Keratinocyte (primary cell): ENCODE measurements around the gene CORO2B. TPM values are rescaled to one million over a fixed set of nuclear protein-coding genes. Genes with fewer than 3 reads are reported as not detected.

Experiments used
- DNase-seq: peaks from one replicate; pipeline ENCODE4 v3.0.0-alpha.2; 2011; ENCODE audit warnings: low read depth, missing footprints, low spot score
- FAIRE-seq: peaks from 2 replicates; lab custom pipeline; 2011; peaks lifted over from hg19 to GRCh38; lab: Jason Lieb, UNC
- H2AFZ ChIP-seq: 2 replicates; pipeline ENCODE4 v1.6.0; 2012; ENCODE audit warnings: low read length, control low read depth, inconsistent platforms; ENCODE audit not compliant: control insufficient read depth
- H3K27ac ChIP-seq: 2 replicates; pipeline ENCODE4 v1.5.1; 2011; ENCODE audit warnings: low read length; ENCODE audit not compliant: control insufficient read depth, insufficient read depth
- H3K27me3 ChIP-seq: 3 replicates; pipeline ENCODE4 v1.6.0; 2011; ENCODE audit warnings: low read length; ENCODE audit not compliant: control insufficient read depth, insufficient read depth; ENCODE audit errors: extremely low read depth
- H3K36me3 ChIP-seq, 2 experiments: 2 replicates in 1 of 2; 3 replicates in 1 of 2; pipeline ENCODE4 v1.5.1; 2011; ENCODE audit warnings: low read length in 2 of 2, mild to moderate bottlenecking in 1 of 2; ENCODE audit not compliant: control insufficient read depth in 2 of 2, insufficient read depth in 2 of 2; ENCODE audit errors: extremely low read depth in 1 of 2
- H3K4me1 ChIP-seq: 3 replicates; pipeline ENCODE4 v1.5.1; 2011; ENCODE audit warnings: low read length; ENCODE audit not compliant: control insufficient read depth, insufficient read depth; ENCODE audit errors: extremely low read depth
- H3K4me2 ChIP-seq: 3 replicates; pipeline ENCODE4 v1.6.0; 2011; ENCODE audit warnings: low read depth, low read length; ENCODE audit not compliant: control insufficient read depth, insufficient read depth; ENCODE audit errors: extremely low read depth
- H3K4me3 ChIP-seq, 3 experiments: fragments of 200-600 bp in 1 of 3; sonication (generic) in 1 of 3; 2 replicates in 2 of 3; 3 replicates in 1 of 3; pipeline ENCODE4 v1.5.1; 2011 to 2016; ENCODE audit warnings: low read length in 3 of 3, mild to moderate bottlenecking in 3 of 3, control low read depth in 2 of 3, inconsistent platforms in 1 of 3, low read depth in 1 of 3, mixed read lengths in 1 of 3, mixed run types in 1 of 3, moderate library complexity in 1 of 3; ENCODE audit not compliant: control insufficient read depth in 2 of 3, insufficient read depth in 2 of 3; ENCODE audit errors: extremely low read depth in 1 of 3
- H3K79me2 ChIP-seq: 2 replicates; pipeline ENCODE4 v1.6.0; 2012; ENCODE audit warnings: low read length; ENCODE audit not compliant: control insufficient read depth, insufficient read depth
- H3K9ac ChIP-seq: 3 replicates; pipeline ENCODE4 v1.6.0; 2011; ENCODE audit warnings: low read length; ENCODE audit not compliant: control insufficient read depth, insufficient read depth; ENCODE audit errors: extremely low read depth
- H3K9me1 ChIP-seq: 3 replicates; pipeline ENCODE4 v1.6.0; 2011; ENCODE audit warnings: low read length; ENCODE audit not compliant: control insufficient read depth, insufficient read depth; ENCODE audit errors: extremely low read depth
- H3K9me3 ChIP-seq: 2 replicates; pipeline ENCODE4 v1.5.1; 2012; ENCODE audit warnings: low read depth, low read length; ENCODE audit not compliant: control insufficient read depth
- H4K20me1 ChIP-seq: 3 replicates; pipeline ENCODE4 v1.6.0; 2011; ENCODE audit warnings: low read length; ENCODE audit not compliant: control insufficient read depth, insufficient read depth; ENCODE audit errors: extremely low read depth
- CTCF ChIP-seq, 3 experiments: IDR thresholded peaks in 1 of 3; conservative IDR thresholded peaks in 1 of 3; optimal IDR thresholded peaks in 1 of 3; 2 replicates in 2 of 3; 3 replicates in 1 of 3; pipeline versions ENCODE3 to v1.5.1; 2011; ENCODE audit warnings: low read length in 3 of 3, mild to moderate bottlenecking in 3 of 3, moderate library complexity in 2 of 3, control low read depth in 1 of 3, inconsistent platforms in 1 of 3; ENCODE audit not compliant: insufficient read depth in 2 of 3; ENCODE audit errors: extremely low read depth in 1 of 3
- EZH2 ChIP-seq: IDR thresholded peaks from one replicate; pipeline ENCODE4 v1.6.1; 2012; ENCODE audit warnings: inconsistent platforms, mild to moderate bottlenecking, low read length, moderate library complexity
- dilution Hi-C: fragments of 300-500 bp; cut with MboI; formaldehyde crosslinking; loops from one replicate; pipeline ENCODE4 v1.7.0; 2020; ENCODE audit warnings: low sequenced_read_pairs; ENCODE audit not compliant: extremely low pct_ligation_motif_present
- polyA plus RNA-seq, 5 experiments: library from polyadenylated mRNA; depleted of rRNA in 3 of 5; stranded (reverse) in 3 of 5; stranded (forward) in 1 of 5; unstranded in 1 of 5; fragments of >200 nt; gene quantifications; 1 replicate in 1 of 5; 2 replicates in 3 of 5; 3 replicates in 1 of 5; pipeline versions ENCODE4 v1.2.1 to v1.2.3, GENCODE V29; 2011 to 2012; ENCODE audit warnings: missing spikeins in 2 of 5, low read depth in 1 of 5, low replicate concordance in 1 of 5

CORO2B gene
- polyA plus RNA-seq, 1 donor (not counting 4 experiments of a cell fraction or from before 2014, with no cell fraction given): 0.13 TPM

GRCh38 chr15:68565726-68566125, 13.1 kb upstream of the CORO2B start:
- Histone ChIP-seq H3K36me3 (no peaks in the 10 kb centered on the region), H3K27me3 (peaks cover 3% of the 10 kb centered on the region), H3K9ac (no peak overlapping the region), H3K79me2 (no peaks in the 10 kb centered on the region), H2AFZ (no peak overlapping the region), H3K4me3 (no peak overlapping the region), H3K9me3 (no peaks in the 10 kb centered on the region), H3K4me1 (no peaks in the 10 kb centered on the region), H3K27ac (no peak overlapping the region), H3K9me1 (no peaks in the 10 kb centered on the region), H3K4me2 (no peak overlapping the region), H4K20me1 (no peaks in the 10 kb centered on the region)
- no peak for TF ChIP-seq CTCF (optimal IDR thresholded peaks at IDR 0.05 in 1 of 3, IDR thresholded peaks at IDR 0.05 in 1 of 3, conservative IDR thresholded peaks at IDR 0.05 in 1 of 3; ENCODE audit: extremely low read depth in 1 of 3, insufficient read depth in 2 of 3, low read length in 3 of 3)
- no peak for TF ChIP-seq EZH2
- DNase-seq (no peak), FAIRE-seq (no peak)
- dilution Hi-C loops: no loop called here

GRCh38 chr15:68566377-68566954, 12.3 kb upstream of the CORO2B start:
- TF ChIP-seq CTCF (optimal IDR thresholded peaks at IDR 0.05 in 1 of 3, IDR thresholded peaks at IDR 0.05 in 1 of 3, conservative IDR thresholded peaks at IDR 0.05 in 1 of 3; ENCODE audit: extremely low read depth in 1 of 3, insufficient read depth in 2 of 3, low read length in 3 of 3) (no peak), EZH2 (no peak)
- Histone ChIP-seq H3K79me2 (no peaks in the 10 kb centered on the region), H3K4me2 (no peak overlapping the region), H3K36me3 (no peaks in the 10 kb centered on the region), H2AFZ (no peak overlapping the region), H3K27me3 (peaks cover 4% of the 10 kb centered on the region), H3K9me3 (no peaks in the 10 kb centered on the region), H3K27ac (no peak overlapping the region), H3K9ac (no peak overlapping the region), H3K4me3 (no peak overlapping the region), H3K4me1 (no peaks in the 10 kb centered on the region), H3K9me1 (no peaks in the 10 kb centered on the region), H4K20me1 (no peaks in the 10 kb centered on the region)
- DNase-seq (no peak), FAIRE-seq (no peak)
- dilution Hi-C loops: no loop called here
